ENCODE measurements around the gene SSU72.

GRCh38 chr1:1556505-1556904, 18.2 kb downstream of the SSU72 start:
- TF ChIP-seq, protein P1, sequence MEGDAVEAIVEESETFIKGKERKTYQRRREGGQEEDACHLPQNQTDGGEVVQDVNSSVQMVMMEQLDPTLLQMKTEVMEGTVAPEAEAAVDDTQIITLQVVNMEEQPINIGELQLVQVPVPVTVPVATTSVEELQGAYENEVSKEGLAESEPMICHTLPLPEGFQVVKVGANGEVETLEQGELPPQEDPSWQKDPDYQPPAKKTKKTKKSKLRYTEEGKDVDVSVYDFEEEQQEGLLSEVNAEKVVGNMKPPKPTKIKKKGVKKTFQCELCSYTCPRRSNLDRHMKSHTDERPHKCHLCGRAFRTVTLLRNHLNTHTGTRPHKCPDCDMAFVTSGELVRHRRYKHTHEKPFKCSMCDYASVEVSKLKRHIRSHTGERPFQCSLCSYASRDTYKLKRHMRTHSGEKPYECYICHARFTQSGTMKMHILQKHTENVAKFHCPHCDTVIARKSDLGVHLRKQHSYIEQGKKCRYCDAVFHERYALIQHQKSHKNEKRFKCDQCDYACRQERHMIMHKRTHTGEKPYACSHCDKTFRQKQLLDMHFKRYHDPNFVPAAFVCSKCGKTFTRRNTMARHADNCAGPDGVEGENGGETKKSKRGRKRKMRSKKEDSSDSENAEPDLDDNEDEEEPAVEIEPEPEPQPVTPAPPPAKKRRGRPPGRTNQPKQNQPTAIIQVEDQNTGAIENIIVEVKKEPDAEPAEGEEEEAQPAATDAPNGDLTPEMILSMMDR (conservative IDR thresholded peaks at IDR 0.05 in 1 of 2, IDR thresholded peaks at IDR 0.05 in 1 of 2; ENCODE audit: low read depth in 1 of 2, low read length in 2 of 2): no peak
- TF ChIP-seq EZH2 (IDR thresholded peaks at IDR 0.05; ENCODE audit: low read length, missing control alignments): no peak

All from fibroblast of lung (primary cell).